Measurements from ENCODE around the gene KCTD10.

DNA sequence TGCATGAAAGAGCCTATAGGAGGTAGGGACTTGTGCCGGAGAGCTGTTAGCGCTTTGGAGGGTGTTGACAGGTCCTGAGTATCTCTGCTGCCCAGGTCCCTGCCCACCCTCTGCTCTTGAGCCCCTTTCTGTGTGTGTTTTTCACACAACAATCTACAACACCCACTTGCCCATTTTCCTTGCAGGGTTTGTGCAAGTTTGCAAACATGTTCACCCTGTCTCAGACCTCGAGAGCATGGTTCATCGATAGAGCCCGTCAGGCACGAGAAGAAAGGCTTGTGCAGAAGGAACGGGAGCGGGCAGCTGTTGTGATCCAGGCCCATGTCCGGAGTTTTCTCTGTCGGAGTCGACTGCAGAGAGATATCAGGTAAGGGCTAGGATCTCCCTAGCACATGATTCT is 6.2 kb upstream of the KCTD10 start:
- TF ChIP-seq, protein P1, sequence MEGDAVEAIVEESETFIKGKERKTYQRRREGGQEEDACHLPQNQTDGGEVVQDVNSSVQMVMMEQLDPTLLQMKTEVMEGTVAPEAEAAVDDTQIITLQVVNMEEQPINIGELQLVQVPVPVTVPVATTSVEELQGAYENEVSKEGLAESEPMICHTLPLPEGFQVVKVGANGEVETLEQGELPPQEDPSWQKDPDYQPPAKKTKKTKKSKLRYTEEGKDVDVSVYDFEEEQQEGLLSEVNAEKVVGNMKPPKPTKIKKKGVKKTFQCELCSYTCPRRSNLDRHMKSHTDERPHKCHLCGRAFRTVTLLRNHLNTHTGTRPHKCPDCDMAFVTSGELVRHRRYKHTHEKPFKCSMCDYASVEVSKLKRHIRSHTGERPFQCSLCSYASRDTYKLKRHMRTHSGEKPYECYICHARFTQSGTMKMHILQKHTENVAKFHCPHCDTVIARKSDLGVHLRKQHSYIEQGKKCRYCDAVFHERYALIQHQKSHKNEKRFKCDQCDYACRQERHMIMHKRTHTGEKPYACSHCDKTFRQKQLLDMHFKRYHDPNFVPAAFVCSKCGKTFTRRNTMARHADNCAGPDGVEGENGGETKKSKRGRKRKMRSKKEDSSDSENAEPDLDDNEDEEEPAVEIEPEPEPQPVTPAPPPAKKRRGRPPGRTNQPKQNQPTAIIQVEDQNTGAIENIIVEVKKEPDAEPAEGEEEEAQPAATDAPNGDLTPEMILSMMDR (IDR thresholded peaks at IDR 0.05): no peak
- TF ChIP-seq POLR2A (IDR thresholded peaks at IDR 0.05) (no peak), POLR2AphosphoS5 (IDR thresholded peaks at IDR 0.05) (no peak)
